ENCODE results near the gene NDUFV1. TPM values are rescaled to one million over a fixed set of nuclear protein-coding genes. Genes with fewer than 3 reads are reported as not detected.
"Not testable (repeated sequence)": the region's sequence is repeated elsewhere in the genome, so short reads cannot be mapped to it uniquely, and the experiment has no call there.

NDUFV1 gene
- 100 to 1,000 TPM; 347 to 356 TPM for total RNA-seq

DNA sequence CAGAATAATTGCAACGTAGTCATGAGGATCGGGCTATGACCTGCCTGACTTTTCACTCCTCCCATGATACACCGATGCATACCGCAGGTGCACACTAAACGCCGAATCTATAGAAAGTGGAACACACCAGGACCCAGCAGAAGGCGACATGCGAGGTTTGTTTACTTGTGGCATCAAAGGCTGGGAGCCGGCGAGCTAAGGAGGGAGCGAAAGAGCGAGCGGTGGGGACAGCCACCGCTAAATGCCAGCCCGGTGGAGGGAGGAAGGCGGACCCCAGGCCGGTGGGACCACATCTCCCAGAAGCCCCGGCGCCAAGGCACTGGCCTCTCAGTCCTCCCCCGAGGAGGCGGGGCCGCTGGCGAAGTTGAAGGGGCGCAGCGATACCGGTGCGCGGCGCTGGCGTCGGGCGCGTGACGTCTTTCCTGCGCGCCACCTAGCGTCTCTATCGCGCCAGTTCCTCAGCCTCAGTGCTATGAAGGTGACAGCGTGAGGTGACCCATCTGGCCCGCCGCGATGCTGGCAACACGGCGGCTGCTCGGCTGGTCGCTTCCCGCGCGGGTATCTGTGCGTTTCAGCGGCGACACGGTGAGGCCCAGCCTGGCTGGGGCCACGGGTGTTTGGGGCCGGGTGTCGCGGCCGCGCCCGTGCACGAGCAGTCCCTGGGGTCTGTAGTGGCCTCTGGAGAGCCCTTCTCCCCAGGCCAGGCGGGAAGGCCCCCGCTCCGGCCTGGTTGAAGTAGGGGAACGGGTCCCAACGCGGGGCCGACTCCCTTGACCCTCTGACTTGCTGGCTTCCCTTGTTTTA is at the start of gene NDUFV1:
TSS of gene NDUFV1 (plus strand) at position 445 of the 804 bp plus-strand sequence. CDS start at position 514, 69 bp downstream.
- H3K27ac Mint-ChIP-seq, result peak within 1 kb of the TSS; percentile 85
- H3K27me3 Mint-ChIP-seq (ENCODE audit: low read depth), result peaks cover 6% of the 10 kb centered on the region
- peak within 1 kb of the TSS; percentile 90 for H3K4me3 Mint-ChIP-seq
- H3K9me3 Mint-ChIP-seq, result no peaks in the 10 kb centered on the region
- CTCF ChIA-PET, result no interaction called here
- peaks cover 15% of the 10 kb centered on the region for H3K36me3 Mint-ChIP-seq (ENCODE audit: low read depth)
- DNase-seq, result peak; percentile 97
- intact Hi-C loops (cut with micrococcal nuclease), result loop anchor here (1.0 to 5.0 kb wide), 5 partner anchors 8 to 204 kb away; partner anchors contain the start of genes CDK2AP2, GSTP1, NUDT8 and PPP1CA
- peaks cover 17% of the 10 kb centered on the region for H3K4me1 Mint-ChIP-seq (ENCODE audit: low read depth)

DNA sequence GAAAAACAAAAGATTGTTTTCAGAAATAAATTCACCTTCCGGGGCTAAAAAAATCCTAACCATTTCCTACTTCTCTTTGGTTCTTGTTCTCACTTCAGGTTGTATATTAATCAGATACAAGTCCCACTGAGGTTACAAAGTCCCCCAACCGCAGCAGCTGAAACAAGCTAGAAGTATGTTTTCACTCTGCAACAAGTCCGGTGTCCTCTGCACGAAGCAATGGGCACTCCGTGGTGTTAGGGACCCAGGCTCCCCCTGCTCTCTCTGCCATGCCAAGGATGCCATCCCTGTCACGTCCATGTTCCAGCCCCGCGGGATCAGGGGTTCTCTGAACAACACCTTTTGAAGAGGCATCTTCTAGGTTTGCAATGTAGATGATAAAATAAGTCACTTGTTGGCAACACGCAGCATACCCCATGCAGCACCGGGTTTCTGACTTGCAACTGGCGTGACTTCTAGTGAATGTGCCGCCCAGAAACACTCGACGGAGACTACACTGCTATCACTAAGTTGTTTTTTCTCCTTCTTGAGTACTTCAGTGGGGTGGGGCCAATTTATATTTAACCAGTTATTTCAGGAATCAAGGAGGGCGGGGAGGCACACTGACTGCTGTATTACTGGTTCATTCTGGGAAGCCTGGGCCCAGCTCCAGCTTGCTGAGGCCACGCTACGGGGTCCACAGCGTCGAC is 48.5 kb upstream of the NDUFV1 start:
- H3K36me3 Mint-ChIP-seq (ENCODE audit: low read depth), result no peaks in the 10 kb centered on the region
- DNase-seq, result no peak
- no peaks in the 10 kb centered on the region for H3K9me3 Mint-ChIP-seq
- H3K4me1 Mint-ChIP-seq (ENCODE audit: low read depth), result no peaks in the 10 kb centered on the region
- no peaks in the 10 kb centered on the region for H3K27me3 Mint-ChIP-seq (ENCODE audit: low read depth)
- no peak overlapping the region for H3K4me3 Mint-ChIP-seq
- CTCF ChIA-PET, result interaction anchor here (1.6 kb wide), 1 partner anchor 11 kb away, joined by 3 read pairs; no protein-coding TSS in a partner anchor
- intact Hi-C loops (cut with micrococcal nuclease), result no loop called here
- H3K27ac Mint-ChIP-seq, result no peak overlapping the region

DNA sequence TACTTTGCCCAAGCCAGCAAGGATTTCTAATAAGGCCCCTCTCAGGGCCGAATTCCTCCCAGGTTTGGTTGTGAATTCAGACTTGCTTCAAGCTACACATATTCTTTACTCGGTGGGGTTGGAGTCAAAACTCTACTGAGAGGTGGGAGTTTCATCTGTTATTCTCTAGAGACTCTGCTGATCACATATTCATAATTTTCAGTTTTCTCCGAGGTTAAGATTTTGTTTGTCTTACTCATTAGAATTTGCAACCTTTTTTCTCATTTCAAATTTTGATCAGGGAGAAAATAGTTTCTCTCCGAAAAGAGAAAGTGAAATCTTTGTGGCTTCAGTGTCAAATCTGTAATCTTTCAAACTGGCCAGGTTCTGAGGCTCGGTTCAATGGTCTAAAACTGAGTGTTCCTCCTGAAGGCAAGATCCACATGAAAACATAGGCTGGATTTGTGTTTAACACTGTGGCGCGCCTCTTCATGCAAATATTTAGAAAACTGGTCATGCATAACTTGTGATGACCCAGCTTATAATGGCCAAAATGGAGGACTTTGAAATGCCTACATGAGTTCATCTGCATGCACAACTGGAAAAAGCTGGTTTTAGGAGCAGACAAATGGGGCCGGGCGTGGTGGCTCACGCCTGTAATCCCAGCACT is 44.6 kb upstream of the NDUFV1 start:
- CTCF ChIA-PET, result interaction anchor here (0.6 kb wide), 1 partner anchor 35 kb away, joined by 4 read pairs; no protein-coding TSS in a partner anchor
- Mint-ChIP-seq H3K27ac (no peak overlapping the region), H3K27me3 (ENCODE audit: low read depth) (no peaks in the 10 kb centered on the region), H3K36me3 (ENCODE audit: low read depth) (no peaks in the 10 kb centered on the region), H3K9me3 (no peaks in the 10 kb centered on the region), H3K4me1 (ENCODE audit: low read depth) (no peaks in the 10 kb centered on the region), H3K4me3 (no peak overlapping the region)
- no peak for DNase-seq
- intact Hi-C loops (cut with micrococcal nuclease), result no loop called here

DNA sequence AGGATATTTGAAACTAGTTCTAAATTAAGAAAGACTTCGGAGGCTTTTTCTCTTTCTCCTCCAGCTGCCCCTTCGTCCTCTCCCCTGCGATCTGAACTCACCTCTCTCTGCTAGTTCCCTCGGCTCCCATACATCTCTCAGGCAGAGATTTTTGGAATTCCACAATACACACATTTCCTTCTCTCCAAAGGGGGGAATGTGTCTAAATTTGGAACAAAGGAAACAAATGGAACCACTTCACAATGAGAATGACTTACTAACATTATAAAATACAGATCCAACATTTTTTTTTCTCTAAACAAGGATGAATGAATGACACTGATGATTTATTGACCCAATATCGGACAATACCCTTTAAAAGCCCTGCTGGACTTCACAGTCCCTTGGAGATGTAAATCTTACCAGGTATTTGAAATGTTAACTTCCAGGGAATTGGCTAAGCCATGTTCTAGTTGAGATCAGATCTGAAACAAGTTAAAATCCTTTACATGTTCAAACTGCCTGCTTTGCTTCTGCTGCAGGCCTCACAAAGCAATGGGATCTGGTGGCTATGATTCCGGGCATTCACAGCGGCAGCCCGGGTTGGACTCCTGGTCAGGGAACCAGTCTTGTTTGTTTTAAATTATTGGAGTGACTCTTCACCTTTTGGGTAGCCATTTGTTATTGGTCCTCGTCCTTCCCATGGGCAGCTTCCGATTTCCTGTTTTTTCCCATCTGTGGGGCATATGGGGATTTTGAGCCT is 43.6 kb upstream of the NDUFV1 start:
- intact Hi-C loops (cut with micrococcal nuclease), result no loop called here
- H3K27ac Mint-ChIP-seq, result no peak overlapping the region
- no peaks in the 10 kb centered on the region for H3K27me3 Mint-ChIP-seq (ENCODE audit: low read depth)
- H3K9me3 Mint-ChIP-seq, result no peaks in the 10 kb centered on the region
- no peaks in the 10 kb centered on the region for H3K36me3 Mint-ChIP-seq (ENCODE audit: low read depth)
- H3K4me1 Mint-ChIP-seq (ENCODE audit: low read depth), result no peaks in the 10 kb centered on the region
- no peak overlapping the region for H3K4me3 Mint-ChIP-seq
- DNase-seq, result no peak
- CTCF ChIA-PET, result no interaction called here

DNA sequence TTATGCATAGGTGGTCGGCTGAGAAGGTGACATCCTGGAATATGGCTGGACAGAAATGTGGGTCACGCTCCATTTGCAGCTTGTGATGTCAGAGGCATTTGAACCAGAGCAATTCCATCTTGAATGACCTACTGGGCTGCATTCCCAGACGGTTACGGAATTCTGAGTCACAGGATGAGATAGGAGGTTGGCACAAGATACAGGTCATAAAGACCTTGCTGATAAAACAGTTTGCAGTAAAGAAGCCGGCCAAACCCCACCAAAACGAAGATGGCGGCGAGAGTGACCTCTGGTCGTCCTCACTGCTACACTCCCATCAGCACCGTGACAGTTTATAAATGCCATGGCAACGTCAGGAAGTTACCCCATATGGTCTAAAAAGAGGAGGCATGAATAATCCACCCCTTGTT is 43.0 kb upstream of the NDUFV1 start:
- intact Hi-C loops (cut with micrococcal nuclease); DNase-seq; H3K4me1 Mint-ChIP-seq (ENCODE audit: low read depth); H3K36me3 Mint-ChIP-seq (ENCODE audit: low read depth); H3K9me3 Mint-ChIP-seq; H3K27me3 Mint-ChIP-seq (ENCODE audit: low read depth); H3K4me3 Mint-ChIP-seq; H3K27ac Mint-ChIP-seq; CTCF ChIA-PET: not testable (repeated sequence)

DNA sequence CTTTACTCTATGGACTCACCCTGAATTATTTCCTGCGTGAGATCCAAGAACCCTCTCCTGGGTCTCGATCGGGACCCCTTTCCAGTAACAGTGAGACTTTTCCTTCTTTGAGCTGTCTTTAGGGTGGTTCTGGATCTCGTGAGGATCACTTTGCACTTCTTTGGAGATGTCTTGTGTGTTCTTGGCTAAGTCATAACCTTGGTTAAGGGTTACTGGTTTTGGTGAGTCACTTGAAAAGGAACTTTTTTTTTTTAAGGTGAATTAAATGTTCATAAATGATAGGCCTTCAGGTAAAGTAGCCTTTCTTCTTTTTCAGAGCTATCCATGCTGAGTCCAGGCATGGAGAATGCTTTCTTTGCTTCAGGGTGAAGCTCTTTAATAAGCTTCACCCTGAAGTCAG is 42.5 kb upstream of the NDUFV1 start:
- Mint-ChIP-seq H3K4me3 (no peak overlapping the region), H3K36me3 (ENCODE audit: low read depth) (no peaks in the 10 kb centered on the region), H3K27ac (no peak overlapping the region), H3K27me3 (ENCODE audit: low read depth) (no peaks in the 10 kb centered on the region), H3K9me3 (no peaks in the 10 kb centered on the region), H3K4me1 (ENCODE audit: low read depth) (no peaks in the 10 kb centered on the region)
- intact Hi-C loops (cut with micrococcal nuclease), result no loop called here
- DNase-seq, result no peak
- CTCF ChIA-PET, result no interaction called here

DNA sequence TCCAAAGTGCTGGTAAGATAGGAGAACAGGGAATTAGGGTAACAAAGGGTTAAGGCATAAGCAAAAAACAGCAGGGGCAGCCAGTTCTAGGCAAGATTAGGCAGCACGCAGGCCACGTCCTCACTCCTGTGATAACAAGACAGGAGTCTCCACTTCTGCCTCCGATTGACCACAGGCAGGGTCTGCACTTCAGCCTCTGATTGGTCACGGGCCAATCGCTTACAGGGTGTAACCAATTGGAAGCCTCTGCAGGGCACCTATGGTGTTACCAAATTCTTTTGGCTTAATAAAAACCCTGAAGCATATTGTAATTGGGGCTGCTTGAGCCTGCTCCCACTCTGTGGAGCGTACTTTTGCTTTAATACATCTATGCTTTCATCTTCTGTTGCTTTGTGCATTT is 35.3 kb upstream of the NDUFV1 start:
- H3K9me3 Mint-ChIP-seq, result no peaks in the 10 kb centered on the region
- intact Hi-C loops (cut with micrococcal nuclease), result no loop called here
- CTCF ChIA-PET, result interaction anchor here (0.7 to 1.5 kb wide), 2 partner anchors 43 to 88 kb away, joined by 3 to 6 read pairs; no protein-coding TSS in a partner anchor
- H3K27me3 Mint-ChIP-seq (ENCODE audit: low read depth), result peaks cover 8% of the 10 kb centered on the region
- no peaks in the 10 kb centered on the region for H3K36me3 Mint-ChIP-seq (ENCODE audit: low read depth)
- DNase-seq, result no peak
- H3K4me3 Mint-ChIP-seq, result no peak overlapping the region
- no peaks in the 10 kb centered on the region for H3K4me1 Mint-ChIP-seq (ENCODE audit: low read depth)
- H3K27ac Mint-ChIP-seq, result no peak overlapping the region

DNA sequence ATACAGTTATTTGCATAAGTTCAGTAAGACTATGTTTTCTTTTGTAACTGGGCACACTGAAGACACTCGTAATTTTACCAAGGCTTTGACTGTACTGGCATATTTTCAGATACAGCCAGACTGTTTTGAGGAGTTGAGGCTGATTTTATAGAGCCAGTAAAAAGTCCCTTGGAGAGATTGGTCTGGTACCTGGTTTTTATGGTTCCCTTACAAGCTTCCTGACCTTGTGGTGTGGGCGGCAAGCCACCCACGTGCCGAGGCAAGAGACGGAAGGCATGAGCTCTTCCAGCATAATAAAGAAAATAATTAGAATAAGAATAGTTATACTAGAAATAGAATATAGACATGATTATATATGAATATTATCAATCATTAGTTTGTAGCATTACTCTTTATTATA is 34.4 kb upstream of the NDUFV1 start:
- no peaks in the 10 kb centered on the region for H3K9me3 Mint-ChIP-seq
- DNase-seq, result no peak
- no peak overlapping the region for H3K27ac Mint-ChIP-seq
- intact Hi-C loops (cut with micrococcal nuclease), result no loop called here
- peaks cover 8% of the 10 kb centered on the region for H3K27me3 Mint-ChIP-seq (ENCODE audit: low read depth)
- H3K4me1 Mint-ChIP-seq (ENCODE audit: low read depth), result no peaks in the 10 kb centered on the region
- CTCF ChIA-PET, result interaction anchor here (0.6 to 1.6 kb wide), 6 partner anchors 11 to 87 kb away, joined by 3 to 10 read pairs (median 4); no protein-coding TSS in a partner anchor
- no peaks in the 10 kb centered on the region for H3K36me3 Mint-ChIP-seq (ENCODE audit: low read depth)
- H3K4me3 Mint-ChIP-seq, result no peak overlapping the region

DNA sequence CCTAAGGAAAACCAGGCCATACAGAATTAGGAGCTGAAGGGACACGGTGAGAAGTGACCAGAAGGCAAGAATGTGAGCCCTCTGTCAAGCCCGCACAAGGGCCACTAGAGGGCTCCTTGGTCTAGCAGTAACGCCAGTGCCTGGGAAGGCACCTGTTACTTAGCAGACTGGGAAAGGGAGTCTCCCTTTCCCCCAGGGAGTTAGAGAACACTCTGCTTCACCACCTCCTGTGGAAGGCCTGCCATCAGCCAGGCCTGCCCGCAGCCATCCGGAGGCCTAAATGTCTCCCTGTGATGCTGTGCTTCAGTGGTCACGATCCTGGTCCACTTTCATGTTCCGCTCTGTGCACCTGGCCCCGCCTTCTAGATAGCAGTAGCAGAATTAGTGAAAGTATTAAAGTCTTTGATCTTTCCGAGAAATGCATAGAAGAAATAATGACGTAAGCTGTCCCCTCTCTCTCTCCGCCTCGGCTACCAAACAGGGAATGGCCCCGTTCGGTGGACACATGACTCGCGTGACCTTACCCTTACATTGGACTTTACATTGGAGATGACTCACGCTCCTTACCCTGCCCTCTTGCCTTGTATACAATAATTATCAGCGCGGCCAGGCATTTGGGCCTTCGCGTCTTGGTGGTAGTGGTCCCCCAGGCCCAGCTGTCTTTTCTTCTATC is 33.9 kb upstream of the NDUFV1 start:
- H3K36me3 Mint-ChIP-seq (ENCODE audit: low read depth), result no peaks in the 10 kb centered on the region
- intact Hi-C loops (cut with micrococcal nuclease), result no loop called here
- no peaks in the 10 kb centered on the region for H3K4me1 Mint-ChIP-seq (ENCODE audit: low read depth)
- no peak overlapping the region for H3K4me3 Mint-ChIP-seq
- no peaks in the 10 kb centered on the region for H3K9me3 Mint-ChIP-seq
- peaks cover 8% of the 10 kb centered on the region for H3K27me3 Mint-ChIP-seq (ENCODE audit: low read depth)
- peak; percentile 59 for DNase-seq
- no peak overlapping the region for H3K27ac Mint-ChIP-seq
- CTCF ChIA-PET, result interaction anchor here (0.6 to 2.0 kb wide), 6 partner anchors 10 to 87 kb away, joined by 3 to 10 read pairs (median 4); no protein-coding TSS in a partner anchor

DNA sequence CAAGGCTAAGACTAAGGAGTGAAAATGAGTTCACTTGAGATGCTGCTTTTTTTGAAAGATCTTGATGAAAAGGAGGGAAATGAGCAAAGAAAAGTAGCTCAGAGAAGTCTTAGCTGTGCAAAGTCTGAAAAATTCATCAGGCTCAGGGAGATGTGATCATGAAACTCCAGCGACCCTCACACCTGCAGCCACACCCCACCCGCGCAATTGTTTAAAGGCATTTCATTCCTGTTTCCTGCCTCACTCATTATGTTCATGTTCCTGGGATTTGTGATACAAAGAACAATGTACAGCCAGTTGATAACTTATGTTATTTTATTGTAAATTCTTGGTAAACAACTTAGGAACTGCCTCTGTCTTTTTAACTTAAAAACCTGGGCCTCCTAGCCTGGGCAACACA is 31.8 kb upstream of the NDUFV1 start:
- intact Hi-C loops (cut with micrococcal nuclease), result no loop called here
- Mint-ChIP-seq H3K4me1 (ENCODE audit: low read depth) (peaks cover 10% of the 10 kb centered on the region), H3K27ac (no peak overlapping the region), H3K9me3 (no peaks in the 10 kb centered on the region), H3K27me3 (ENCODE audit: low read depth) (peaks cover 11% of the 10 kb centered on the region), H3K4me3 (no peak overlapping the region), H3K36me3 (ENCODE audit: low read depth) (no peaks in the 10 kb centered on the region)
- CTCF ChIA-PET, result interaction anchor here (0.6 to 2.0 kb wide), 3 partner anchors 8 to 523 kb away, joined by 3 to 5 read pairs (median 4); no protein-coding TSS in a partner anchor
- no peak for DNase-seq

DNA sequence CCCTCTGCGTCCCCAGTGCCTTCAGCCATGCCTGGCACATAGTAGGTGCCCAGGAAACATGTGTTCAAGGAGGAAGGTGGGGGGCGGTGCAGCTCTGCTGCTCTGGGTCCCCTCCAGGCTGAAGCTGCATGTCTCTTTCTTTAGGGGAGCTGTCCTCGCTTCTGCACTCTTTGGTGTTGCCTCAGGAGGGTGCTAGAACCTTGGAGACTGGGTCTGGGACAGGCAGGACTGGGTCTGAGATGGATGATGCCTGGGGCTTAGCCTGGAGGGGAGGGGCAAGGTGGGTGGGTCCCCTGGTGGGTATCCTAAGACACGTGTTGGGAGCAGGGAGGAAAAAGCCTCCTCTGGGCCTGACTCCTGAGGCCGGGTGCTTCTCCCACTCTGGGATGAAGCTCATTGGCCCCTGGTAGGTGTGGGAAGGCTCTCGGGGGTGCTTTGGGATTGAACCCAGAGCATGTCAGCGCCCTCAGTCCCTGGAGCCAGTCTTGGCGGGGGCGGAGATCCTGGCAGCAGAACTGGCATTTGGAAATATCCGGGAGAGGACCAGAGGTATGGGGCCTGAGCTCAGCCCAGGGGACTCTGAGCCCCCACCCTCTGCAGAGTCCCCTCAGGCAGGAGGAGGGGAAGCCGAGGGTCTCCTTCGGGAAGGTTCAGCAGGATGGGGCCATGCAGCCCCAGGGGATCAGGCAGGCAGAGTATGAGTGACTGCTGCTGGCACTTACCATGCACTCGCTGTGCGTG is 29.8 kb upstream of the NDUFV1 start:
- Mint-ChIP-seq H3K27me3 (ENCODE audit: low read depth) (peaks cover 6% of the 10 kb centered on the region), H3K9me3 (no peaks in the 10 kb centered on the region), H3K27ac (no peak overlapping the region), H3K36me3 (ENCODE audit: low read depth) (no peaks in the 10 kb centered on the region), H3K4me3 (no peak overlapping the region), H3K4me1 (ENCODE audit: low read depth) (peaks cover 12% of the 10 kb centered on the region)
- DNase-seq, result peak; percentile 25
- intact Hi-C loops (cut with micrococcal nuclease), result loop anchor here (1.0 kb wide), 1 partner anchor 37 kb away; no protein-coding TSS in a partner anchor
- CTCF ChIA-PET, result interaction anchor here (0.8 kb wide), 1 partner anchor 294 kb away, joined by 3 read pairs; no protein-coding TSS in a partner anchor

Data from activated naive CD4-positive, alpha-beta T cell treated with anti-CD3 and anti-CD28 coated beads for 36 hours (primary cell).